ENCODE data around the gene FREM1.

The FREM1 gene

DNA sequence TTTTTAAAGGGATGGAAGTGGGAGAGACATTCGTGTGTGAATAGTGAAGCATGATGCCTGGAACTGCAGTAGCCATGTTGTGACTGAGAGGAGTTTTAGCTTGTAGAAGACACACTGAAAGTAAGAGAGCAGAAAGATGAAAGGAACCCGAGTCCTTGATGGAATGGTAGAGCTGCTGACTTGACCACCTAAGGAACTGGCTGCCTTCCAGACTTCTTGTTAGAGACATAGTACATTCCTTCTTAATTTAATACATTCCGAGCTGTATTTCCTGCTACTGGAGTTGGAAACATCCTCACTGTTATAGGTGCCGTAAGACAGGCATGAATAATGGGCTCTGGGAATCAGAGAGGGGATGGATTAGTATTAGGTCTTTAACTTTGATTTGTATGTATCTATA, 195.1 kb downstream of the FREM1 start:
- Histone ChIP-seq H3K27me3 (ENCODE audit: control insufficient read depth in 1 of 2, insufficient read depth in 2 of 2, low read length in 2 of 2) (no peaks in the 10 kb centered on the region), H3K9me3 (ENCODE audit: low read length) (no peaks in the 10 kb centered on the region), H3K9ac (ENCODE audit: low read length) (no peak overlapping the region), H3K27ac (ENCODE audit: low read depth, low read length) (no peak overlapping the region), H3K4me1 (ENCODE audit: insufficient read depth, low read length) (no peaks in the 10 kb centered on the region), H3K36me3 (ENCODE audit: insufficient read depth, low read length) (no peaks in the 10 kb centered on the region), H3K4me3 (ENCODE audit: low read depth in 1 of 2, low read length in 2 of 2) (no peak overlapping the region)

DNA sequence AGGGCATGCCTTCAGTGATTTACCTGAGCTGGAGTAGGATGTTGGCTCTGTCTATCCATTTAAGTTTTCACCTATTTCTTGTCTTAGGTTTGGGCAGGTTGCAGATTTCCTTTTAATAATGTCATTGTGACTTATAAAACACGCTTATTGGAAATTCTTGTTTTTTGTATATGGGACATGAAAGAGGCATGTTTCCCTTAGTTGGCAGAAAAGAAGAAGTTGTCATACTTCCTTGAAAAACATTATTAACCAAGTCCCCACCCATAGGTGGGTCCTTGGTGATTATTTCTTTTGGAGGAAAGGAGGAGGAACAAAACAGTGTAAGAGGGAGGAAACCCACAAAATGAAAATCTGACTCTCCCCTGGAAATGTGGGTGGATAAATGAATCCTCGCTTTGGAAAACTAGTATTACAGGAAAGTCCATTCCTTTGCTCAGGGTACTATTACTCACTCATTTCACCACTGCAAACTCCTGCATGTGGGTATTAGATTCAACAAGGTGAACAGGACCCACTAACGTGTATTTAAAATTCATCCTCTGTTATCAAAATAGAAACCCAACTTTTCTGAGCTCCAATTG, 197.0 kb downstream of the FREM1 start:
- H3K9ac ChIP-seq (ENCODE audit: low read length), result no peak overlapping the region
- H3K4me1 ChIP-seq (ENCODE audit: insufficient read depth, low read length), result no peaks in the 10 kb centered on the region
- H3K27ac ChIP-seq (ENCODE audit: low read depth, low read length), result no peak overlapping the region
- H3K27me3 ChIP-seq (ENCODE audit: control insufficient read depth in 1 of 2, insufficient read depth in 2 of 2, low read length in 2 of 2), result no peaks in the 10 kb centered on the region
- H3K36me3 ChIP-seq (ENCODE audit: insufficient read depth, low read length), result no peaks in the 10 kb centered on the region
- no peak overlapping the region for H3K4me3 ChIP-seq (ENCODE audit: low read depth in 1 of 2, low read length in 2 of 2)
- no peaks in the 10 kb centered on the region for H3K9me3 ChIP-seq (ENCODE audit: low read length)

DNA sequence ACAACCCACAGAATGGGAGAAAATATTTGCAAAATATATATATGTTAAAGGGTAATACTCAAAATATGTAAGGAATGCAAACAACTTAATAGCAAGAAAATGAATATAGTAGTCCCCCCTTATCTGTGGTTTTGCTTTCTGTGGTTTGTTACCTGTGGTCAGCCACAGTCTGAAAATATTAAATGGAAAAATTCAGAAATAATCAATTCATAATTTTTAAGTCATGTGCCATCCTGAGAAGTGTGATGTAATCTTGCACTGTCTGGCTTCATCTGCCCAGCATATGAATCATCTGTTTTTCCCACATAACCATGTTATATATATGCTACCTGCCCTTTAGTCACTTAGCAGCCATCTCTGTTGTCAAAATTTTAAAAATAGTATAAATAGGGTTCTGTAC, 199.4 kb downstream of the FREM1 start:
- no peaks in the 10 kb centered on the region for H3K27me3 ChIP-seq (ENCODE audit: control insufficient read depth in 1 of 2, insufficient read depth in 2 of 2, low read length in 2 of 2)
- no peak overlapping the region for H3K4me3 ChIP-seq (ENCODE audit: low read depth in 1 of 2, low read length in 2 of 2)
- H3K9ac ChIP-seq (ENCODE audit: low read length), result no peak overlapping the region
- no peaks in the 10 kb centered on the region for H3K36me3 ChIP-seq (ENCODE audit: insufficient read depth, low read length)
- H3K27ac ChIP-seq (ENCODE audit: low read depth, low read length), result no peak overlapping the region
- no peaks in the 10 kb centered on the region for H3K9me3 ChIP-seq (ENCODE audit: low read length)
- H3K4me1 ChIP-seq (ENCODE audit: insufficient read depth, low read length), result no peaks in the 10 kb centered on the region

DNA sequence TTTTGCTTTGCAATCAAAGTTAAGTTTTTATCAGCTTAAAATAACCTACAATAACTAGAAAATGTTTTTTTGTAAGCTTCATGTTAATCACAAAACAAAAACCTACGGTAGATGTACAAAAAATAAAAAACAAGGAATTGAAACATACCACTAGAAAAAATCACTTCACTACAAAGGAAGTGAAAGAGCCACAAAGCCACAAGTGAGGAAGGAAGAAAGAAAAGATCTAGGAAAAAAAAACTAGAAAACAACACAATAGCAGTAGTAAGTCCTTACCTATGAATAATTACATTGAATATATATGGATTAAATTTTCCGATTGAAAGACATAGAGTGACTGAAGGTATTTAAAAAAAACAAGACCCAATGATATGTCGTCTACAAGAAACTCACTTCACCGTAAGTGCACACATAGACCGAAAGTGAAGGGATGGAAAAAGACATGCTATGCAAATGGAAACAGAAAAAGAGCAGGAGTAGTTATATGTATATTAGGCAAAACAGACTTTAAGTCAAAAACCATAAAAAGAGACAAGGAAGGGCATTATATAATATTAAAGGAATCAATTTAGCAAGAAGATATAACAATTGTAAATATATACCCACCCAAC, 203.6 kb downstream of the FREM1 start:
- Histone ChIP-seq H3K27ac (ENCODE audit: low read depth, low read length) (no peak overlapping the region), H3K4me3 (ENCODE audit: low read depth in 1 of 2, low read length in 2 of 2) (no peak overlapping the region), H3K36me3 (ENCODE audit: insufficient read depth, low read length) (no peaks in the 10 kb centered on the region), H3K27me3 (ENCODE audit: control insufficient read depth in 1 of 2, insufficient read depth in 2 of 2, low read length in 2 of 2) (no peaks in the 10 kb centered on the region), H3K9me3 (ENCODE audit: low read length) (no peaks in the 10 kb centered on the region), H3K4me1 (ENCODE audit: insufficient read depth, low read length) (no peaks in the 10 kb centered on the region), H3K9ac (ENCODE audit: low read length) (no peak overlapping the region)

DNA sequence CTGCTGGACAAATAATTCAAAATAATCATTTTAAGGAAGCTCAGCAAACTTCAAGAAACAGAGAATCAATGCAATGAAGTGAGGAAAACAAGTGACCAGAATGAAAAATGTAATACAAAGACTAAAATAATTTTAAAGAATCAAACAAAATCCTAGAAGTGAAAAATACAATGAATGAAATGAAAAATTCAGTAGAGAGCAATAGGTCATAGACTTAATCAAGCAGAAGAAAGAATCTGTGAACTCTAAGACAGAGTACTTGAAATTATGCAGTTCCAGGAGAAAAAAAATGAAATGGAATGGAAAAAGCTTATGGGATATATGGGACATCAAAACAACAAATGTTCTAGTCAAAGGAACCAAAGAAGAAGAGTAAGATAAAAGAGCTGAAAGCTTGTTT, 205.1 kb downstream of the FREM1 start:
- Histone ChIP-seq H3K9me3 (ENCODE audit: low read length) (no peaks in the 10 kb centered on the region), H3K4me3 (ENCODE audit: low read depth in 1 of 2, low read length in 2 of 2) (no peak overlapping the region), H3K9ac (ENCODE audit: low read length) (no peak overlapping the region), H3K27me3 (ENCODE audit: control insufficient read depth in 1 of 2, insufficient read depth in 2 of 2, low read length in 2 of 2) (no peaks in the 10 kb centered on the region), H3K36me3 (ENCODE audit: insufficient read depth, low read length) (no peaks in the 10 kb centered on the region), H3K27ac (ENCODE audit: low read depth, low read length) (no peak overlapping the region), H3K4me1 (ENCODE audit: insufficient read depth, low read length) (no peaks in the 10 kb centered on the region)

DNA sequence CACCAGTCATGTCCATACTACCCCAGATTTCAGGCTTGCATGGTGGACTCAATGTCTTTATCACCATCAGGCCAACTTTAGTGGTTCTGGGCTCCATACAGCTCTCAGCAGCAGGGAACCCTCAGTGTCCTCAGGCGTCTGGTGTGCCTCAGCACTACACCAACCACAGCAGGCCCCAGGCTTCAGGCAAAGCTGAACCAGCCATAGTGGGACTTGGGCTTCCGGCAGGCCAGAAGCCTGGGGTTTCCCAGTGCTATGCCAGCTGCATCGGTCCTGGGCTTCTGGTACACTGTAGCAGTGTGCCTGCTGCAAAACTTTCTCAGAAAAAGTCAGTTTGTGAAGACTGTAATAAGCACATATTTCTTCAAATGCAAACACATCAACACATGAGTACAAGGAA, 205.9 kb downstream of the FREM1 start:
- no peaks in the 10 kb centered on the region for H3K27me3 ChIP-seq (ENCODE audit: control insufficient read depth in 1 of 2, insufficient read depth in 2 of 2, low read length in 2 of 2)
- H3K9ac ChIP-seq (ENCODE audit: low read length), result no peak overlapping the region
- no peak overlapping the region for H3K27ac ChIP-seq (ENCODE audit: low read depth, low read length)
- no peak overlapping the region for H3K4me3 ChIP-seq (ENCODE audit: low read depth in 1 of 2, low read length in 2 of 2)
- H3K9me3 ChIP-seq (ENCODE audit: low read length), result no peaks in the 10 kb centered on the region
- no peaks in the 10 kb centered on the region for H3K4me1 ChIP-seq (ENCODE audit: insufficient read depth, low read length)
- H3K36me3 ChIP-seq (ENCODE audit: insufficient read depth, low read length), result no peaks in the 10 kb centered on the region

DNA sequence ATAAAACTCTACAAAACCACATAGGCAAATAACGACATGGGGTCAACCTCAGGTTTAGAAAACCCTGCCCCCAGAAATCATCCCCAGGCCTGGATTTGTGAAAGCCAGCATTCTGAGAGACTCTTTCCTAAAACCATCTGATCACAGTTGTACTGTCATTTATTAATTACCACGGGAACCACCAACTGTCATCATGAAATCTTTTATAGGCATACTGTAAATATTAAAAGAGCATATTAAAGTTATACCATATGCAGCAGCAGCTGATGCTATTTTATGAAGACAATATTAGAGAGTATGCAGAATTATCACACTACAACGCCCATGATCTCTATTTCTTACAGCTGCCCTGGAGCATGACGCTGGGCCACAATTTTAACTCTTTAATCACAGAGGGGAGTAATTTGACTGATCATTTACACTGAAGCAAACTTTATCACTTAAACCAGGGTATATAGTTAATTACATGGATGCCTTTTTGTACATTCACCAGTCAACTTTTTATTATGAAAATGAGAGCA, 208.0 kb downstream of the FREM1 start:
- no peaks in the 10 kb centered on the region for H3K36me3 ChIP-seq (ENCODE audit: insufficient read depth, low read length)
- H3K27ac ChIP-seq (ENCODE audit: low read depth, low read length), result no peak overlapping the region
- no peak overlapping the region for H3K4me3 ChIP-seq (ENCODE audit: low read depth in 1 of 2, low read length in 2 of 2)
- no peak overlapping the region for H3K9ac ChIP-seq (ENCODE audit: low read length)
- H3K9me3 ChIP-seq (ENCODE audit: low read length), result no peaks in the 10 kb centered on the region
- no peaks in the 10 kb centered on the region for H3K27me3 ChIP-seq (ENCODE audit: control insufficient read depth in 1 of 2, insufficient read depth in 2 of 2, low read length in 2 of 2)
- H3K4me1 ChIP-seq (ENCODE audit: insufficient read depth, low read length), result no peaks in the 10 kb centered on the region

DNA sequence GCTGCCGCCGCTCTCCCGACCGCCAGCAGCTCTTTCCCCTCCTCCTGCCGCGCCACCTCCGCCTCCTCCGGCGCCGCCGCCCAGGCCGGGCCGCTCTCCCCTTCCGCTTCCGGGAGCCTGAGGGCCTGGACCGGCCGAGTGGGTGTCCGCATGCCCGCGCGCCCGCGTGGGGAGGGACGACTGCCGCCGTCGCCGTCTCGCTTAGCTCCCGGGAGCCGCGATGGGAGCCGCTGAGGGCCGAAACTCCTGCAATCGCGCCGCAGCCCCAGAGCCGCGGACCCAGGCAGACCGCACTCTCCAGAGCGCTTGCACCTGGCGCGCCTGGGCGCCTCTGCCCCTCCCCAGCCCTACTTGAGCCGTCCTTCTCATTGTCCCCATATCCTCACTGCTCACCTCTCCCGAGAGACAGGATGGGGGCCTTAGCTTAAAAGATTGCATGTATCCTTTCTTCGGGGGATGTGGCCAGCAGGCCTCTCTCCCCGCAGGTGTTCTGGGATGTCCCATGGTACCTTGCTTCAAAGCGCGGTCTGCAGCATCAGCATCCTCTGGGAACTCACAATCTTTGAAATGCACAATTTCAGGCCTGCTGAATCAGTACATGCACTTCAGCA, 216.9 kb downstream of the FREM1 start, which contains the start of gene ZDHHC21:
TSS of gene ZDHHC21 (minus strand) at position 182 of the 611 bp plus-strand sequence. CDS start 19,092 bp downstream, outside the sequence.
- Histone ChIP-seq H3K4me3 (ENCODE audit: low read depth in 1 of 2, low read length in 2 of 2) (peak within 1 kb of the TSS; percentile 53 to 83), H3K9me3 (ENCODE audit: low read length) (no peaks in the 10 kb centered on the region), H3K36me3 (ENCODE audit: insufficient read depth, low read length) (peaks cover 15% of the 10 kb centered on the region), H3K4me1 (ENCODE audit: insufficient read depth, low read length) (peaks cover 5% of the 10 kb centered on the region), H3K27me3 (ENCODE audit: control insufficient read depth in 1 of 2, insufficient read depth in 2 of 2, low read length in 2 of 2) (no peaks in the 10 kb centered on the region), H3K9ac (ENCODE audit: low read length) (no peak within 1 kb of the TSS), H3K27ac (ENCODE audit: low read depth, low read length) (peak within 1 kb of the TSS; percentile 55)

DNA sequence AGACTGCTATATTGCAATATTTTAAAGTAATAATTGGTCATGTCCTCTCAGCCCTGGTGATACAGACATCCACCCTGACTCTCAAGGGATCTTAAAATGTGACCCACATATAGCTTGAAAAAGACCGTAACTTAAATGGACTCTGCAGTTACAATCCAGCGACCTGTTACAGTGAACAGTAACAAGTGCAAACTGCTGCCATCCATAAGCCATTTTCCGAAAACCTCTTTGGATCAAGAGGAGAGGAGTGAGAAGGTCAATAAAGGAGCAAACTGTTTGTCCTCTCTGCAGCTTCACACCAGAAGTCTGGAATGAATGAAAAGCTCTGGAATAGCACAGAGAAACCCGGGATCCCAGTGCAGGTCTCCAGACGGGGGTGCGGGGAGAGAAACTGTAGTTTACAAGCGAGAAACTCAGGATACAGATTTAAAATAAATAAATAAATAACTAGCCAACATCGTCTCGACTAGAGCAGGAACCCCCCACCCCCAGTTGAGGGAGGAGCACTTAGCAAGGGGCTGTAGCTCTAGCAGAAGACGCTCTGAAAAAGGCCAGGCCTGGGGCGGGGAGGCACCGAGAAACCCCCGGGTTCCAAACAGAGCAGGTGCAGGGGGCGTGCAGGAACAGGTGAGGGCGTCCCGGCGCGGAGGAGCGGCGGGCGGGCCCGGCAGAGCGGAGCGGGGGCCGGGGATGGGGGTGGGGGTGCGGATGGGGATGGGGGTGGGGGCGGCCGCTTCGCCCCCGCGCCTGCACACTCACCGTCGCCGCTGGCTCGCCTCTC, 217.6 kb downstream of the FREM1 start:
- Histone ChIP-seq H3K36me3 (ENCODE audit: insufficient read depth, low read length) (peaks cover 15% of the 10 kb centered on the region), H3K4me1 (ENCODE audit: insufficient read depth, low read length) (peaks cover 5% of the 10 kb centered on the region), H3K9me3 (ENCODE audit: low read length) (no peaks in the 10 kb centered on the region), H3K27me3 (ENCODE audit: control insufficient read depth in 1 of 2, insufficient read depth in 2 of 2, low read length in 2 of 2) (no peaks in the 10 kb centered on the region), H3K9ac (ENCODE audit: low read length) (no peak overlapping the region), H3K27ac (ENCODE audit: low read depth, low read length) (no peak overlapping the region), H3K4me3 (ENCODE audit: low read depth in 1 of 2, low read length in 2 of 2) (peak overlapping the region; percentile 53 to 60)

DNA sequence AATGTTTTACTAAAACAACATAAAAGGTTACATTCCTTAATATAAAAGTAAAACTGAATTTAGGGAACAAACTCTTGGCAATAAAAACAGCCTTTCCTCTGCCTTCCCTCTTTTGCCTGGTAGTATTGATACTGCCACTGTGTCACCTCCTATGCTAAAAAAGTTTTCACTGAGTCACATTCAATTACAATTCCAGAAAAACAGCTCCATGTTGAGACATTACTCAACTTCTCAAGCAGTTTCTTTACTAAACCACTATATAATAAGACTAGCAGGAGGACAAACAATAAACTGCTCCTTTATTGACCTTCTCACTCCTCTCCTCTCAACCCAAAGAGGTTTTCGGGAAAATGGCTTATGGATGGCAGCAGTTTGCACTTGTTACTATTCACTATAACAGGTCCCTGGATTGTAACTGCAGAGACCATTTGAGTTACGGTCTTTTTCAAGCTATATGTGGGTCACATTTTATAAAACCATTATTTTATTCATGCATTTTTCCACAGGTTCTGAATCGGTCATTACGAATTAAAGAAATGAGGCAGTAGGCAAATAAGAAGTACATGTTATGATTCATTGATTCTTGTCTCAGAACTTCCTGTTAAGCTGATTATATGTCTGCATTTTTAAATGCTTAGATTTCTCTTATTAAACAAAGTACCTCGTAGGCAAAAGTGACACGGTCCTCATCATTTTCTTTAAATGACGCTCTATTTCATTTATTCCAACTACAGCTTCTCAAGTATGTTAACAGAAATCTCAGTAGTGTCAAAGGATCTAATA, 219.1 kb downstream of the FREM1 start:
- no peak overlapping the region for H3K27ac ChIP-seq (ENCODE audit: low read depth, low read length)
- peaks cover 5% of the 10 kb centered on the region for H3K4me1 ChIP-seq (ENCODE audit: insufficient read depth, low read length)
- no peaks in the 10 kb centered on the region for H3K27me3 ChIP-seq (ENCODE audit: control insufficient read depth in 1 of 2, insufficient read depth in 2 of 2, low read length in 2 of 2)
- H3K36me3 ChIP-seq (ENCODE audit: insufficient read depth, low read length), result peaks cover 15% of the 10 kb centered on the region
- no peaks in the 10 kb centered on the region for H3K9me3 ChIP-seq (ENCODE audit: low read length)
- no peak overlapping the region for H3K4me3 ChIP-seq (ENCODE audit: low read depth in 1 of 2, low read length in 2 of 2)
- no peak overlapping the region for H3K9ac ChIP-seq (ENCODE audit: low read length)
